Skin of body (tissue), 2 donors: ENCODE results near the gene PFKFB1. TPM values are rescaled to one million over a fixed set of nuclear protein-coding genes. Genes with fewer than 3 reads are reported as not detected.
"Not testable (repeated sequence)": the region's sequence is repeated elsewhere in the genome, so short reads cannot be mapped to it uniquely, and the experiment has no call there.

Source experiments
- DNase-seq: peaks from one replicate; lab custom pipeline; 2025; lab: John Stamatoyannopoulos, UW
- total RNA-seq: library from RNA; depleted of rRNA; stranded (reverse); fragments of >200 nt; gene quantifications from one replicate; pipeline ENCODE4 v1.2.3, GENCODE V29; 2014

Gene PFKFB1
- total RNA-seq, 1 donor from 2014 or later: 3.3 TPM

DNA sequence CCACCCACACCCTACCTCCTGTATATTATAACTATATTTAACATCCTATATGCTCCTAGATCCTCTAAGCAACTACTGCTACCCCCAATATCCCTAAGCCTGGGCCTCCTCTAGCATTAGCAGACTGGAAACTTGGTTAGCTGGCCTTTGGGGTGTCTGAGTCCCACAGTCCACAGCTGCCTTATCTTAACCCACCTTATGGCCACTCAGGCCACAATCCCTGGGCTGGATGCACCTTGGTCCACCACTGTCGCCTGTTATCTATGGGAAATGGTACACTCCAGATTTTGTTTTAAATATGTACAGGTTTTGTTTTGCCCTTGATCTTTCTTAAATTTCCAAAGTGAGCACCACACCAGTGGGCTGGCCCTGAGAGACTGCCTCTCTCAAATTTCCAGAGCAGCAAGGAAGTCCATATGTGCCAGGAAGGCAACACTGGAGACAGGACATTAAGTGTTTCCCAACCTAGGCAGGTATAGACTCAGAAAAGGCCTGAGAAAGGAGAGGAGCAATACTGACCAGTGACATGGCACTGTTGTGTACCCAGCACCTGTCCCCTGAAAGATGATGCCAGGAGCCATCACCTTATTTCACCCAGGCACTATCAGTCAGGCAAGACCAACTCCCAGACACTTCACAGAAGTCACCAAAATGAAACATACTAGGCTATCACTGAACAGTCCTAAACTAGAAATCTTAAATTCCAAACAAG, 921 bp downstream of the PFKFB1 start:
- no peak for DNase-seq

- DNase-seq: no peak
Measured at GRCh38 chrX:54991706-54992105, 2.3 kb downstream of the PFKFB1 start.

- DNase-seq: not testable (repeated sequence)
Measured at GRCh38 chrX:54983306-54983705, 10.7 kb downstream of the PFKFB1 start.

GRCh38 chrX:54980334-54980733, 13.7 kb downstream of the PFKFB1 start:
- DNase-seq: no peak

DNA sequence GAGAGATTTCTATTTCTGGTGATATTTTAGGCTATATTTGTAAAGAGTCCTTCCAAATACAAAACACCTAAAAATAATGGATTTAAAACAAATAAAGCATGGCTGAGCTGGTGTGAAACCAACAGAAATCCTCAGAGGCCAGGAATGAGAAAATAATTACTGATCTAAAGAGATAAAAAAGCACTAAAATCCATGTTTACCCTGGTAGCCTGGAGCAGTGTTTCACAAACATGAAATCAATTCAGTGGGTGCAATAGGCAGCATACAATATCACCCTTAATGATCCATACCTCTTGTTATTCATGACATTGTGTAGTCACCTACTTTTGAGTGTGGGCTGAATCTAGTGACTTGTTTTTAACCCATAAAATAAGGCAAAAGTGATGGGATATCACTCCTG, 14.6 kb downstream of the PFKFB1 start:
- DNase-seq: no peak

GRCh38 chrX:54978448-54978847, 15.5 kb downstream of the PFKFB1 start:
- DNase-seq: no peak

GRCh38 chrX:54977387-54977786, 16.6 kb downstream of the PFKFB1 start:
- DNase-seq: no peak

GRCh38 chrX:54964766-54965497, 29.1 kb downstream of the PFKFB1 start:
- DNase-seq: no peak

DNA sequence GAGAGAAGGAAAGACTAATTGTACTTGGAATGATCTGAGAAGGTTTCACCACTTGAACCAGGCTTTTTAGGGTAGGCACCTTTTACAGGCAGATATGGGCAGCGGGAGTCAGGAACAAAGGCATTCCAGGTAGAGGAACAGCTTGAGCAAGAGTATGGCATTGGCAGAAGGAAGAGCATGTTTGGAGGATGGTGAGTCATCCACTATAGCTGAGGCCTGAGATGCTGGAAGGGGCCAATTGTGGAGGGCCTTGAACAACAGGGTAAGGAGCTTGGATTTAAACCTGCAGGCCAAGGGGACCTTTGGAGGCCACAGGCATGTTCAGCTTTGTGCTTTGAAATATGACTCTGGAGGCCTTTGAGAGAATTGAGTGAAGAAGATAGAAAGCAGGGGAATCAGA, 32.2 kb downstream of the PFKFB1 start:
- DNase-seq: no peak

DNA sequence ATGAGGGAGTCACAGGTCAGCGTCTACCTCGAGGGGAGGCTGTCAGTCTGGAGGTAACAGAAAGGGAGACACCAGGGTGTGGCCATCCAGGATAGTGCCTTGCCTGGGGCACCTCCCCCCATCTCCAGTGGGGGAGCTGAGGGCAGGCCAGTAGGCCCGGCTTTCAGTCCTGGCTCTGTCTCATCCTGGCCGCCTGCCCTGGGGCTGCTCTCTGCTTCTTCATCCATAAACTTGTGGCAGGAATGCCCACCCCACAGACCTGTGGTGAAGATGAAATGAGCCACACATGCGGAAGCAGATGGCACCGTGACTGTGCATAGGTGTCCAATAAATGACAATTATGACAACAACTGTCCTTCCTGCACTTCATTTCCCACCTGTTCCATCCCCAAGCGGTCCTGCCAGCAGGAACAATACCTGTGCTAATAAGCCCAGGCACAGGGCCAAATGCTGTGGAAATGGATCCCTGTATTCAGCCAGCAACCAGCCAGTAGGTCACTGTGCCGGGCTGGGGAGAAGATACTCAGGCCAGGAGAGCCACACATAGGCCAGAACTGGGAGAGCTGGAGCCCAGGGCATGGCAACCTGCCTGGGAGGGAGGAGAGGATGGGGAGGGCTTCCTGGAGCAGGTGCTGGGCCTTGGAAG, 43.1 kb downstream of the PFKFB1 start:
- DNase-seq: no peak

DNA sequence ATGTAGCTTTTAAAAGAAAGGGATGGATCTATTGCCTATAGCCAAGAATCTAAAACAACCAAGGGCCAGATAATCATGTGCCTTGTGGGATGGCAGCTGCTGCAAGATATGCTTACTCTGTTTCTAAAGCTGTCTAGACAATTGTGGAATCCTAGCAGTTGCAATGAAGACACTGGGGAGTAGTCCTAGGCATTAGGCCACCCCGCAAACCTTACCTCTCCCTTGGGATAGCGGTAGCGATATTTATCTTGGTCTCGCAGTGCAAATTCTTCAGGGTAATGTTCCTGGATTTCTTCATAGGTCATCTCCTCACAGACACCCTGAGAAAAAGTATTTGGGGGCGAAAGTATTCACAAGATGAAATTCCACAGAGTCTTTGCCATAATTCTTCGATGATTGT, 48.8 kb downstream of the PFKFB1 start:
- no peak for DNase-seq

GRCh38 chrX:54944816-54945215, 49.2 kb downstream of the PFKFB1 start:
- no peak for DNase-seq

- no peak for DNase-seq
Measured at GRCh38 chrX:54937416-54937815, 56.6 kb downstream of the PFKFB1 start.

DNA sequence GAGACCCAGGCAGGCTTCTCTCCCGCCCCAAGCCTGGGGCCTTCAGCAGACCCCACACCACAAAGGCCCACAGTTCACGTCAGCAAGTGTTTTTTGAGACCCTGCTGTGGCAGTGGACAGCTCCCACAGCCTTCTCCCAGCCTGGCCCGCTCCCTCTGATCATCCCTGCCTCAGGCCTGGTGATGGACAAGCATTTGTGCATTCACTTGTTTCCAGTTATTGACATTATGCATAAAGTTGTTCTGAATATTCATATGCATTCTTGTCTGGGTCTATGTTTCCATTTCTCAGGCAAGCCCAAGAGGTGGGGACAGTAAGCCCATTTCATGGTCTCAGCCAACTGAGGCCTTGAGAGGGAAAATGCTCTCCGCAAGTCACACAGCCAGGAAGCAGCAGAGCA, 58.7 kb downstream of the PFKFB1 start:
- DNase-seq: no peak

GRCh38 chrX:54934890-54935289, 59.1 kb downstream of the PFKFB1 start:
- DNase-seq: no peak

DNA sequence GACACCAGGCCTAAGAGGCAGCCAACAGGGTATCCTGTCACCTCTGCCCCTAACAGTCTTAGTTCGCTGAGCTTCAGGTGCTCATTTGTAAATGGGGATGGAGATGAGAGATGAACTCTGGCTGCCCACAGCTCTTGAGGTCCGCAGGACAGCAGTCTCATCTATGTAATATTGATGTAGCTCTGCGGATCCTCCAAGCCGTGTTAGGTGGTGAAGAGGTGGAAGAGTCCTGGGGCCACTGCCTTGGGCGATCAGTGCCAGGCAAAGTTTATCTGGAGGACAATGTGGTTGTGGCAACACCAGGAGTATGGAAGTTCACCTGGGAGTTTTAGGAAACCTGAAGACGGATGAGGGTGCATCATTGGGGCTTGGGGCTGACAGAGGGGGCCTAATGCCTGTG, 59.9 kb downstream of the PFKFB1 start:
- no peak for DNase-seq

GRCh38 chrX:54933150-54933826, 60.7 kb downstream of the PFKFB1 start:
- DNase-seq: no peak

DNA sequence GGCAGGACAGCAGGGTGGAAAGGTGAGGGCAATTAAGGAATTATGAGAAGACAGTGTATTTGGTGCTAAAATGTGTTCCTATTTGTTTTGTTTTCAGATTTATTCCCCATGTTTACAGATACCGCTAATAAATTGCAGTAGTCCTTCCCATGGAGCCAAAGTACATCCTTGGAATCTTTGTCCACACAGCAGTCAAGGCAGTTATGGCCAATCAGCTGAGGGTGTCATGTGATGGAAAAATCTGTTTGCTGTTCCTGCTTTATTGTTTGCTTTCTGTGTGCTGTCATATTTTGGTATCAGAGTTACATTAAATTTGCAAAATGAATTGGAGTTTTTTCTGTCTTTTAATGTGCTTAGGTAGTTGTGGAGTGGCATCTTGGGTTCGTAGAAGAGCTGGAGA, 62.9 kb downstream of the PFKFB1 start:
- DNase-seq: no peak

DNA sequence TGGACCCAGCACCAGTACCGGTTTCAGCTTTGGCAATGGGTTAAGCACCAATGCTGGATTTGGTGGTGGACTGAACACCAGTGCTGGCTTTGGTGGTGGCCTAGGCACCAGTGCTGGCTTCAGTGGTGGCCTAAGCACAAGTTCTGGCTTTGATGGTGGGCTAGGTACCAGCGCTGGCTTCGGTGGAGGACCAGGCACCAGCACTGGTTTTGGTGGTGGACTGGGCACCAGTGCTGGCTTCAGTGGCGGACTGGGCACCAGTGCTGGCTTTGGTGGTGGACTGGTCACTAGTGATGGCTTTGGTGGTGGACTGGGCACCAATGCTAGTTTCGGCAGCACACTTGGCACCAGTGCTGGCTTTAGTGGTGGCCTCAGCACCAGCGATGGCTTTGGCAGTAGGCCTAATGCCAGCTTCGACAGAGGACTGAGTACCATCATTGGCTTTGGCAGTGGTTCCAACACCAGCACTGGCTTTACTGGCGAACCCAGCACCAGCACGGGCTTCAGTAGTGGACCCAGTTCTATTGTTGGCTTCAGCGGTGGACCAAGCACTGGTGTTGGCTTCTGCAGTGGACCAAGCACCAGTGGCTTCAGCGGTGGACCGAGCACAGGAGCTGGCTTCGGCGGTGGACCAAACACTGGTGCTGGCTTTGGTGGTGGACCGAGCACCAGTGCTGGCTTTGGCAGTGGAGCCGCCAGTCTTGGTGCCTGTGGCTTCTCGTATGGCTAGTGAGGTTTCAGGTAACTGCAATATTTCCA, 63.5 kb downstream of the PFKFB1 start:
- DNase-seq: no peak

- no peak for DNase-seq
Measured at GRCh38 chrX:54928876-54929275, 65.1 kb downstream of the PFKFB1 start.

DNA sequence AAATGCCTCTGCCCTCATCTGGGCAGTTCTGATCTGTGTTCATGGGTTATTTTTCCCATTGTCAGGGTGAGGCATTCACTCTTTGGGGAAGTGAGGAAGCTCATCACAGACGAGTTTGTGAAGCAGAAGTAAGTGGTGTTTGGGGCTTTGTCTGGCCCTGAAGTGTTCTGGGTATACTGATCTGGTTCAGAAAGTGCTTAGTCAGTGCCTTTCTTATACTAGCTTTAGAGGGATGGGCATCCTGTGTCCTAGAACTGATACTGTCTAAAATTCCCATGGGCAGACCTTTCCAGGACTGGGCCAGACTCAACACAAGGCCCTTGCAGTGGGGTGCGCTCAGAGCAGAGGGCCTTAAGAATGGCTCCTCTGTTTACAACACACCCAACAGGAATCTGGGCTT, 67.0 kb downstream of the PFKFB1 start:
- no peak for DNase-seq
